Cardiac atrium fibroblast (primary cell): ENCODE measurements around the gene CHRM3. TPM values are rescaled to one million over a fixed set of nuclear protein-coding genes. Genes with fewer than 3 reads are reported as not detected.

Experiments used
- total RNA-seq: library from RNA; depleted of rRNA; stranded (reverse); fragments of >200 nt; gene quantifications from 2 replicates; pipeline ENCODE4 v1.2.3, GENCODE V29; 2015

The CHRM3 gene
- under 0.01 TPM in 1 of 2 replicates, not detected in the other for total RNA-seq

GRCh38 chr1:239386453-239387303 lies at the start of gene CHRM3:
TSS of gene CHRM3 (plus strand) at chr1:239386568. CDS start at chr1:239907452, 520,884 bp downstream.

